H1 (cell line): ENCODE results near the gene CX3CR1. TPM values are rescaled to one million over a fixed set of nuclear protein-coding genes. Genes with fewer than 3 reads are reported as not detected.

ENCODE experiments used
- CHD7 ChIP-seq: fragments of 300-600 bp; sonication (generic); IDR thresholded peaks from 2 replicates; pipeline ENCODE4 v1.7.1; 2012; ENCODE audit warnings: low read length, moderate library complexity, mild to moderate bottlenecking, inconsistent platforms; ENCODE audit not compliant: insufficient replicate concordance
- polyA plus RNA-seq, 7 experiments: library from polyadenylated mRNA; depleted of rRNA in 3 of 7; stranded (reverse) in 5 of 7; unstranded in 2 of 7; fragments of >200 nt in 5 of 7; fragments of 200-250 nt in 2 of 7; gene quantifications; 1 replicate in 5 of 7; 2 replicates in 1 of 7; 4 replicates in 1 of 7; pipeline versions ENCODE4 v1.2.1 to v1.2.3, GENCODE V29; 2011 to 2013; ENCODE audit warnings: missing spikeins in 2 of 7, mixed read lengths in 2 of 7
- total RNA-seq: library from RNA; stranded (reverse); fragmentation: NEBNext Ultra II Directional; extraction: Animal tissue kit (Norgen Biotek cat#: 25700); gene quantifications from 2 replicates; pipeline ENCODE4 v1.2.1, GENCODE V29; 2021

The CX3CR1 gene
- total and polyA plus RNA-seq, 2 of the 8 experiments (the other 6 are each of a cell fraction or from before 2014, with no cell fraction given) = 0.08 TPM; not detected in 1

GRCh38 chr3:39255503-39256325 is 24.1 kb downstream of the CX3CR1 start (continued):
- TF ChIP-seq CHD7 = no peak
